T-helper 2 cell (primary cell): ENCODE measurements around the gene GRAMD2A.
A peak's percentile ranks its signal among the peaks of the same experiment; 100 is the strongest.

ENCODE experiments used
- DNase-seq, 5 experiments: peaks; one replicate each; pipeline versions ENCODE4 v3.0.0 to v3.0.0-alpha.2; 2012 to 2022
- total RNA-seq, 2 donors: gene quantifications; one replicate each; lab custom pipeline; 2026; lab: John Stamatoyannopoulos, UW

GRAMD2A gene
- 0 reads per million in 2 donors for total RNA-seq

- DNase-seq: peak in 1 of 5 experiments; percentile 26
Observed at GRCh38 chr15:72197460-72198355, at the start of gene GRAMD2A. TSS of gene GRAMD2A (minus strand) at chr15:72197787.

GRCh38 chr15:72242775-72243370, 45.3 kb upstream of the GRAMD2A start:
- DNase-seq: no peak

GRCh38 chr15:72239652-72240051, 42.1 kb upstream of the GRAMD2A start:
- no peak for DNase-seq

- no peak for DNase-seq
Observed at GRCh38 chr15:72238586-72238985, 41.0 kb upstream of the GRAMD2A start.

- DNase-seq: peak in 1 of 5 experiments; percentile 13
Observed at GRCh38 chr15:72237853-72238224, 40.3 kb upstream of the GRAMD2A start.

GRCh38 chr15:72237029-72237852, 39.7 kb upstream of the GRAMD2A start:
- DNase-seq: peak in 3 of 5 experiments; percentile 23 to 95 (median 66)

- DNase-seq: no peak
Observed at GRCh38 chr15:72236381-72237003, 38.9 kb upstream of the GRAMD2A start.

GRCh38 chr15:72235298-72235697, 37.7 kb upstream of the GRAMD2A start:
- no peak for DNase-seq

- no peak for DNase-seq
Observed at GRCh38 chr15:72233769-72234168, 36.2 kb upstream of the GRAMD2A start.

GRCh38 chr15:72231833-72232478, 34.4 kb upstream of the GRAMD2A start:
- DNase-seq: peak in 3 of 5 experiments; percentile 57 to 84 (median 63)

GRCh38 chr15:72231066-72231832, 33.7 kb upstream of the GRAMD2A start, which contains the start of gene PKM:
TSS of gene PKM (minus strand) at chr15:72231190. CDS start at chr15:72219097, 12,093 bp downstream.
- peak; percentile 81 to 99 (median 89) for DNase-seq

- DNase-seq: peak; percentile 41 to 77 (median 53)
Observed at GRCh38 chr15:72230197-72231065, 32.8 kb upstream of the GRAMD2A start.

- no peak for DNase-seq
Observed at GRCh38 chr15:72229947-72230196, 32.3 kb upstream of the GRAMD2A start.

- peak in 3 of 5 experiments; percentile 30 to 67 (median 49) for DNase-seq
Observed at GRCh38 chr15:72229076-72229946, 31.7 kb upstream of the GRAMD2A start.

- peak in 1 of 5 experiments; percentile 51 for DNase-seq
Observed at GRCh38 chr15:72227720-72228119, 30.1 kb upstream of the GRAMD2A start.

GRCh38 chr15:72227192-72227586, 29.6 kb upstream of the GRAMD2A start:
- peak in 2 of 5 experiments; percentile 33 to 82 for DNase-seq

GRCh38 chr15:72223278-72223677, 25.7 kb upstream of the GRAMD2A start:
- no peak for DNase-seq

- no peak for DNase-seq
Observed at GRCh38 chr15:72222393-72222792, 24.8 kb upstream of the GRAMD2A start.

GRCh38 chr15:72220687-72221086, 23.1 kb upstream of the GRAMD2A start:
- no peak for DNase-seq
